Measurements from ENCODE around the gene CLASP2. TPM values are rescaled to one million over a fixed set of nuclear protein-coding genes. Genes with fewer than 3 reads are reported as not detected.

CLASP2 gene
- 1,298 TPM for total RNA-seq

DNA sequence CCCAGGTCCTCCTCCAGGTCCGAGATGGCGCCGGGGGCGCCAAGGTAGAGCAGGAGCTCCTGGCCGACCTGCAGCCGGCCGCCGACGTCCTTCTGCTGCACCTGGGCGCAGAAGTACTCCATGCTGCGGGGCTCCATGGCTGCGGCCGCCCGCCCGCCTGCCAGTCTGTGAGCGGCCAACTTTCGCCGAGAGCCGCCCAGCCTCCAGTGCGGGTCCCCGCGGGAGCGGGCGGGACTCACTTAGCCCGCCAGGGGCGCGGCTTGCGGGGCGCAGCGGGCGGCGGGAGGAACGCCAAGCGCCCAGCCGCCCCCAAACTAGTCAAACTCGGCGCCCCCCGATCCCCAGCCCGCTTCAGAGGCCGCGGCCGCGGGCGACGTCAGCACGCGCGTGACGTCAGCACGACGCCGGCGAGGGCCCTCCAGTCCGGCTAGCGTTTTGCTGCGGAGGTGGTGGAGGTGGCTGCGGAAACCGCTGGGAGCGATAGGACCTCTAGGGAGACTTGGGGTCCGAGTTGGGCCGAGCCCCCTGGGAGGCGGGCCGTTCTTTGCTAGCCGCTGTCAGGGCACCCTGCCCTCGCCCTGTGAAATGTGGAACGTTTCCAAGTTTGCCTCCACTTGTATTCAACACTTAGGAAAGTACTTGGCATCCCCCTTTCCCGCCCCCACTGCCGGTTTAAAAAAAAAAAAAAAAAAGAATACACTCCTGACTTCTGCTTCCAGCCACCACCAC lies at the start of gene CLASP2:
Gene CLASP2, minus strand, starts transcription at position 389 of the 729 bp plus-strand sequence. Its CDS starts 252 bp downstream, at position 137.

Small RNAs within 50 kb of the gene (small RNA-seq; reads per million reads assigned to genes)
- not detected for gene COX6CP10 (ENCODE audit: low replicate concordance)
- not detected for gene RNA5SP128 (ENCODE audit: low replicate concordance)

Other genes starting within 250 kb of the CLASP2 start
- 205 TPM for gene PDCD6IP, start 80.4 kb upstream of the CLASP2 start, total RNA-seq

All from parietal lobe (tissue), 2 donors.